Panc1 (cell line): ENCODE results near the gene UBC. TPM values are rescaled to one million over a fixed set of nuclear protein-coding genes. Genes with fewer than 3 reads are reported as not detected.

Experiments used
- ATAC-seq: fragments of 200-7000 bp; cut with Tn5 transposase; 2 replicates; pipeline ENCODE4 v1.9.1; 2020; ENCODE audit warnings: mild to moderate bottlenecking, moderate library complexity
- BruUV-seq: library from RNA; stranded (reverse); fragments of 400-500 nt; replicated peaks from 2 replicates; lab custom pipeline; 2021; lab: Mats Ljungman, UMichigan
- CTCF ChIA-PET: fragments of 300-600 bp; sonication (Branson Sonifier 250); formaldehyde crosslinking; loops from one replicate; lab custom pipeline; 2022; ENCODE audit warnings: antibody characterized with exemption; lab: Charles Lee
- POLR2A ChIA-PET: fragments of 300-600 bp; sonication (Branson Sonifier 250); formaldehyde crosslinking; loops from one replicate; lab custom pipeline; 2022; ENCODE audit warnings: antibody characterized with exemption; lab: Charles Lee
- DNase-seq: peaks from one replicate; pipeline ENCODE4 v3.0.0-alpha.2; 2010; ENCODE audit warnings: low read depth, low spot score
- H3K27ac ChIP-seq: 2 replicates; pipeline ENCODE4 v1.5.1; 2011; ENCODE audit warnings: mild to moderate bottlenecking, low read length, inconsistent platforms
- H3K27me3 ChIP-seq: fragments of 200-500 bp; sonication (Bioruptor generic); 2 replicates; pipeline ENCODE4 v1.6.0; 2014; ENCODE audit warnings: low read length, inconsistent platforms; ENCODE audit not compliant: control insufficient read depth, insufficient read depth
- H3K36me3 ChIP-seq: fragments of 200-500 bp; sonication (Bioruptor generic); 2 replicates; pipeline ENCODE4 v1.5.1; 2014; ENCODE audit warnings: inconsistent platforms, mild to moderate bottlenecking, low read length, moderate library complexity; ENCODE audit not compliant: control insufficient read depth, insufficient read depth
- H3K4me1 ChIP-seq: 2 replicates; pipeline ENCODE4 v1.5.1; 2011; ENCODE audit warnings: inconsistent platforms, mild to moderate bottlenecking, low read length, moderate library complexity; ENCODE audit not compliant: control insufficient read depth, insufficient read depth
- H3K4me3 ChIP-seq, 2 experiments: 2 replicates each; pipeline ENCODE4 v1.5.1; 2011 to 2012; ENCODE audit warnings: low read depth in 2 of 2, low read length in 2 of 2, mild to moderate bottlenecking in 2 of 2, inconsistent platforms in 1 of 2, moderate library complexity in 1 of 2
- H3K9me3 ChIP-seq: fragments of 200-500 bp; sonication (Bioruptor generic); 2 replicates; pipeline ENCODE4 v1.5.1; 2014; ENCODE audit warnings: low read depth, mild to moderate bottlenecking, inconsistent platforms, low read length, moderate library complexity; ENCODE audit not compliant: control insufficient read depth, insufficient read depth
- POLR2AphosphoS5 ChIP-seq: IDR thresholded peaks from 2 replicates; pipeline ENCODE4 v1.6.1; 2012; ENCODE audit warnings: mild to moderate bottlenecking, low read depth, low read length, moderate library complexity
- REST ChIP-seq, 2 experiments: IDR thresholded peaks; 2 replicates each; pipeline ENCODE4 v1.6.1; 2011 to 2012; ENCODE audit warnings: low read depth in 2 of 2, control low read depth in 1 of 2, low read length in 1 of 2, mild to moderate bottlenecking in 1 of 2, moderate library complexity in 1 of 2; ENCODE audit not compliant: insufficient read depth in 1 of 2
- SIN3A ChIP-seq: IDR thresholded peaks from 2 replicates; pipeline ENCODE4 v1.6.1; 2012; ENCODE audit warnings: low read depth, mild to moderate bottlenecking, low read length, moderate library complexity, borderline replicate concordance; ENCODE audit not compliant: insufficient read depth
- TCF7L2 ChIP-seq: IDR thresholded peaks from 2 replicates; pipeline ENCODE4 v1.6.1; 2011; ENCODE audit warnings: mild to moderate bottlenecking, low read depth, low read length, inconsistent platforms
- in situ Hi-C: cut with HindIII; loops from 2 replicates; pipeline ENCODE4 v1.10.0; 2016; ENCODE audit warnings: low sequenced_read_pairs, low pct_unique_long_range_greater_than_20kb
- intact Hi-C: fragments of 100-400 bp; cut with micrococcal nuclease; formaldehyde crosslinking; loops from one replicate; pipeline ENCODE4 v1.10.0; 2022; ENCODE audit not compliant: unreplicated experiment
- total RNA-seq: library from RNA; stranded (reverse); gene quantifications from one replicate; pipeline ENCODE4 v1.2.1, GENCODE V29; 2021; ENCODE audit not compliant: unreplicated experiment
- TF ChIP-seq, protein P1 (sequence below): fragments of 450-650 bp; IDR thresholded peaks from 2 replicates; pipeline ENCODE4 v1.5.1; 2017; ENCODE audit warnings: mild to moderate bottlenecking

Gene UBC
- total RNA-seq, 1 experiment from 2014 or later: 1,725 TPM

- Histone ChIP-seq H3K4me3 (no peak overlapping the region), H3K27me3 (no peaks in the 10 kb centered on the region), H3K9me3 (no peaks in the 10 kb centered on the region), H3K27ac (no peak overlapping the region), H3K36me3 (no peaks in the 10 kb centered on the region), H3K4me1 (peaks cover 13% of the 10 kb centered on the region)
- ATAC-seq: no peak
- in situ Hi-C loops: no loop called here
- TF ChIP-seq POLR2AphosphoS5 (no peak), SIN3A (no peak), REST (IDR thresholded peaks at IDR 0.05; ENCODE audit: insufficient read depth in 1 of 2, low read depth in 2 of 2, low read length in 1 of 2) (no peak), TCF7L2 (no peak)
- TF ChIP-seq, protein P1, sequence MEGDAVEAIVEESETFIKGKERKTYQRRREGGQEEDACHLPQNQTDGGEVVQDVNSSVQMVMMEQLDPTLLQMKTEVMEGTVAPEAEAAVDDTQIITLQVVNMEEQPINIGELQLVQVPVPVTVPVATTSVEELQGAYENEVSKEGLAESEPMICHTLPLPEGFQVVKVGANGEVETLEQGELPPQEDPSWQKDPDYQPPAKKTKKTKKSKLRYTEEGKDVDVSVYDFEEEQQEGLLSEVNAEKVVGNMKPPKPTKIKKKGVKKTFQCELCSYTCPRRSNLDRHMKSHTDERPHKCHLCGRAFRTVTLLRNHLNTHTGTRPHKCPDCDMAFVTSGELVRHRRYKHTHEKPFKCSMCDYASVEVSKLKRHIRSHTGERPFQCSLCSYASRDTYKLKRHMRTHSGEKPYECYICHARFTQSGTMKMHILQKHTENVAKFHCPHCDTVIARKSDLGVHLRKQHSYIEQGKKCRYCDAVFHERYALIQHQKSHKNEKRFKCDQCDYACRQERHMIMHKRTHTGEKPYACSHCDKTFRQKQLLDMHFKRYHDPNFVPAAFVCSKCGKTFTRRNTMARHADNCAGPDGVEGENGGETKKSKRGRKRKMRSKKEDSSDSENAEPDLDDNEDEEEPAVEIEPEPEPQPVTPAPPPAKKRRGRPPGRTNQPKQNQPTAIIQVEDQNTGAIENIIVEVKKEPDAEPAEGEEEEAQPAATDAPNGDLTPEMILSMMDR: no peak
- no TSS peak for BruUV-seq
- ChIA-PET CTCF (no interaction called here), POLR2A (no interaction called here)
- intact Hi-C loops: no loop called here
- no peak for DNase-seq
These were observed 40.3 kb downstream of the UBC start for GRCh38 chr12:124874188-124874587.

DNA sequence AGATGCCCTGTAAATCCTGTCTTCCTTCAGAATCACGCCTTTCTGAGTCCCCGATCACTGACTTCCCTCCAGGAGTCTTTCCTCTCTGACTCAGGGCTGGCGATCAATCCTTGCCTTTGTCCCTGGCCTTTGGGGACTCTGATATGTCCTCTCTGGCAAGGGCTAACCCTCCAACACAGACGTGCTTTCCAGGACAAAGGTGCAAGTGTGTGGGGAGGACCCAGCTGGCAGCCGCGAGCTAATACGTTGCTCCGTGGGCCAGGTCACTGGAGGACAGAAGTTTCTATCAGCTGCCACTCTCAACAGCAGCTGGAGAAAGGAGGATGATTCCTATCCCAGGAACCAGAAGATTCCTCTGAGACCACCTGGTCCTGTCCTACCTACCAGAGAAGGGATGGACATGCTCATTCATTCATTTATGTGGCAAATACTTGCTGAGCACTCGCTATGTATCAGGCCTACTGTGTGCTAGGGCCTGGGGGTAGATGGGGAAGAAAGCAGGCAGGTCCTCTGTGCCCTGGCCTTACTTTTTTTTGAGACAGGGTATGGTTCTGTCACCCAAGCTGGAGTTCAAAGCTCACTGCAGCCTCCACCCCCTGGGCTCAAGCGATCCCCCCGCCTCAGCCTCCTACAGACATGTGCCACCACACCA lies 42.3 kb downstream of the UBC start:
- H3K27me3 ChIP-seq: no peaks in the 10 kb centered on the region
- ATAC-seq: no peak
- ChIA-PET POLR2A (interaction anchor here (0.5 to 0.8 kb wide), 3 partner anchors 21 to 90 kb away, joined by 3 to 9 read pairs (median 5); no protein-coding TSS in a partner anchor), CTCF (no interaction called here)
- BruUV-seq: no TSS peak
- no peak overlapping the region for H3K4me3 ChIP-seq
- H3K4me1 ChIP-seq: peaks cover 13% of the 10 kb centered on the region
- no peak for DNase-seq
- TF ChIP-seq, protein P1: no peak
- TF ChIP-seq POLR2AphosphoS5 (no peak), SIN3A (no peak), TCF7L2 (no peak), REST (IDR thresholded peaks at IDR 0.05; ENCODE audit: insufficient read depth in 1 of 2, low read depth in 2 of 2, low read length in 1 of 2) (no peak)
- in situ Hi-C loops: no loop called here
- no peaks in the 10 kb centered on the region for H3K36me3 ChIP-seq
- no peak overlapping the region; the same call in 1 of the 2 replicates for H3K27ac ChIP-seq
- intact Hi-C loops: no loop called here
- H3K9me3 ChIP-seq: no peaks in the 10 kb centered on the region
